GM12801 (cell line): ENCODE results near the gene SNX10.

ENCODE experiments used
- TF ChIP-seq, protein P1 (sequence below): IDR thresholded peaks from one replicate; pipeline ENCODE4 v1.5.1; 2011; ENCODE audit warnings: control low read depth; ENCODE audit not compliant: insufficient read length; ENCODE audit errors: extremely low read depth

The SNX10 gene

DNA sequence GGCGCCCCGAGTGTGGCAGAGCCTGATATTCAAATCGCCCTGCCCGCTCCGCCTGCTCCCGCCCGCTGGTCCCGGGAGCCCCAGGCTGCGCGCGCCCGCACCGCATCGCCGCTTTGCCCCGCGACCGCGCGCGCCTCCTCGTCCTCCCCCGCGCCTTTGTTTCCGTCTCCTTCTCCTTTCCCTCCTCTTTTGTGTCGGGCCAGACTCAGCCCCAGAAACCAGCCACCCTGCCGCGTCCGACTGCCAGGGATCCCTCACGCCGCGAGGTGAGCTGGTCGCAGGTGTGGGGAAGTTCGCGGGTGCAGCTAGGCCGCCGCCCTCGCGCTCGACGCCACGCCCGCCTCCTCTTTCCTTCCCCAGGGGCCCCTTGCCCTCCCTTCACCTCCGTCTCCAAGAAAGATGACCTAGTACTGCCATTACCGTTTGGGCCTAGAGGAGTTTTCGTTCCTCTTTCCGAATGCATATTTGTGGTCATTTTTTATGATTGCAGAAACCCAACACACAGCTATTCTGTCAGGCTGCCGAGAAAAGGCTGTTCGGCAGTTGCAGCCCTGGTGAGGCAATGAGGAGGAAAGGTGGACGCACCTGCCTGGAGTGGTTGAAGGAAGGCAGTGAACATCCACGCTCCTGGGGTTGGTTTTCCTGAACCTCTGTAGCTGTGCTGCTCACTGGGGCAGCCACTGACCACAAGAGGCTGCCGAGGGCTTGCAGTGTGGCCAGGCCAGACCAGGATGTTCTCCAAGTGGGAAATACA, 107.3 kb downstream of the SNX10 start:
- TF ChIP-seq, protein P1, sequence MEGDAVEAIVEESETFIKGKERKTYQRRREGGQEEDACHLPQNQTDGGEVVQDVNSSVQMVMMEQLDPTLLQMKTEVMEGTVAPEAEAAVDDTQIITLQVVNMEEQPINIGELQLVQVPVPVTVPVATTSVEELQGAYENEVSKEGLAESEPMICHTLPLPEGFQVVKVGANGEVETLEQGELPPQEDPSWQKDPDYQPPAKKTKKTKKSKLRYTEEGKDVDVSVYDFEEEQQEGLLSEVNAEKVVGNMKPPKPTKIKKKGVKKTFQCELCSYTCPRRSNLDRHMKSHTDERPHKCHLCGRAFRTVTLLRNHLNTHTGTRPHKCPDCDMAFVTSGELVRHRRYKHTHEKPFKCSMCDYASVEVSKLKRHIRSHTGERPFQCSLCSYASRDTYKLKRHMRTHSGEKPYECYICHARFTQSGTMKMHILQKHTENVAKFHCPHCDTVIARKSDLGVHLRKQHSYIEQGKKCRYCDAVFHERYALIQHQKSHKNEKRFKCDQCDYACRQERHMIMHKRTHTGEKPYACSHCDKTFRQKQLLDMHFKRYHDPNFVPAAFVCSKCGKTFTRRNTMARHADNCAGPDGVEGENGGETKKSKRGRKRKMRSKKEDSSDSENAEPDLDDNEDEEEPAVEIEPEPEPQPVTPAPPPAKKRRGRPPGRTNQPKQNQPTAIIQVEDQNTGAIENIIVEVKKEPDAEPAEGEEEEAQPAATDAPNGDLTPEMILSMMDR, result no peak

DNA sequence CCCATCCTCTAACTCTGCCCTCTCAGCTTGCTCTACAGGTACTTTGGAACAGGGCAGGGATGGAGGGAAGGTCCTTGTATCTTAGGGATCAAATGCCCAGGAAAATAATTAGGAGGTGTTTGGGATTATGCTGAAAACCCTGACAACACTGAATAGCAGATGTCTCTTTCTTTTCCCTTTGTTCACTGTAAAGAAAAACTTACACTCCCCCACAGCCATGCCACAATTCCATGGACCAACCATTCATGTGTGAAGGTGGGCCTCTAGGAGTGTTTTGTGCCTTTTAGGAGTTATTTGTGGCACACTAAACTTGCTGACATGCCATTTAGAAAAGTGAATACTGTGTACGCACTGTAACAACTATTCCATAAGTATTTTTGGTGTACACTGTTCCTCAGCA, 108.1 kb downstream of the SNX10 start:
- TF ChIP-seq, protein P1, result no peak

DNA sequence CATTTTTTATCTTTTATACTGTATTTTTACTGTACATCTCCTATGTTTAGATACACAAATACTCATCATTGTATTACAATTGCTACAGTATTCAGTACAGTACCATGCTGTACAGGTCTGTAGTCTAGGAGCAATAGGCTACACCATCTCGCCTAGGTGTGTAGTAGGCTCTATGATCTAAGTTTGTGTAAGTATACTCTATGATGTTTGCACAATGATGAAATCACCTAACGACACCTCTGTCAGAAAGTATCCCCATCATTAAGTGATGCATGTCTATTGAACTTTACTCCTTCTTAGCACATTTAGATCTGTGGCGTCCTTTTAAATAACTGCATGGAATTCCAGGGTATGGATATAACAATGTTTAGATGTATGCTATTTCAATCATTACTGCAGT, 112.0 kb downstream of the SNX10 start:
- TF ChIP-seq, protein P1, result no peak

DNA sequence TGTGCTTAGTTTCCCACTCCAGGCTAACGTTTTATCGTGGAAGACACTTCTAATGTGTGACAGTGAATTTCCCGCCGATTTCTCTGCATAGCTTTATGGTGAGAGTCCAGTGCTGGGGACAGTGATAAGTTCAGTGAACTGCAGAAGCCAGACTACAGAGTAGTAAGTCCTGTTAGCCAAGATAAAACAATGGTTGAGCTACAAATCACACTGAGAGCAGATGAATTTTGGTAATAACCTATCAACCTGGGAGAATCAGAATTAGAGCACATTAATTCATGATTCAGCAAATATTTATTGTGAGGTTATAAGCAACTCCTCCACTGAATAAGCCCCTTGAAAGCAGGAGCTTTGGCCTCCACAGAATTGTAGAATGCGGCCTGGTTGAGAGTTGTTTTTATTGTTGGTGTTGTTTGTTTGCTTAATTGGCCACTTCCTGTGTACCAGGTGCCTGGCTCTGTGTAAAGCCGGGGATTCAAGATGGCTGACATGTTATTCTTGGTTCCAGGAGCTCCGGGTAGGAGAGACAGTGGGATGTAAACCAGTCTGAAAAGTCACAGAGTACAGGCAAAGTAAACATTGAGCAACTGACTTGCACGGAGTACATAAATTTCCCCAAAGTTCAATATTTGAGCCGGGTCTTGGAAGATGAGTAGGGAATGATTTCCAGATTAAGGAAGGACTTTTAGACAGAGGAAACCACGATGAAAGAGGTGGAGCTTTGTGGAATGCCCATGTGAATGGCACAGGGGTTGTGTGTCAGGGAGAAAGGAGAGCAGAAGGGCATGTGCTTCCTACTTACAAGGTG, 112.7 kb downstream of the SNX10 start:
- TF ChIP-seq, protein P1, result no peak

DNA sequence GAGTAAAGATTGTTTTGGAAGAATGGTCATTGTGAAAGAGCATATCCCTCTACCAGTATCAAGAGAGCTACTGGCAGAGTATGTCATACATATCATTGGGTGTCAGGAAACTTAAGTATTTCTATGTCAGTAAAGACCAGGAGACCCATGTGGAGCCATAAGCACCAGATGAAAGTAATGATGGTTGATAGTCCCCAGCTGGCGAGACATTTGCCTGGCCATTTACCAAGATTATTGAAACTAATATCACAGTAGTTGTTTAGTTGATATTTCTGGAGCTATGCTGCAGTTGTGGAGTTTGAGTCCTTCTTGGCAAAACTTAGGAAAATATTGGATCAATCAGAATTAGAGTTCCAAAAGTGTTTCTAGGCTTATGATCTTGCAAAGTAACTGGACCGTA, 114.8 kb downstream of the SNX10 start:
- TF ChIP-seq, protein P1, result no peak

DNA sequence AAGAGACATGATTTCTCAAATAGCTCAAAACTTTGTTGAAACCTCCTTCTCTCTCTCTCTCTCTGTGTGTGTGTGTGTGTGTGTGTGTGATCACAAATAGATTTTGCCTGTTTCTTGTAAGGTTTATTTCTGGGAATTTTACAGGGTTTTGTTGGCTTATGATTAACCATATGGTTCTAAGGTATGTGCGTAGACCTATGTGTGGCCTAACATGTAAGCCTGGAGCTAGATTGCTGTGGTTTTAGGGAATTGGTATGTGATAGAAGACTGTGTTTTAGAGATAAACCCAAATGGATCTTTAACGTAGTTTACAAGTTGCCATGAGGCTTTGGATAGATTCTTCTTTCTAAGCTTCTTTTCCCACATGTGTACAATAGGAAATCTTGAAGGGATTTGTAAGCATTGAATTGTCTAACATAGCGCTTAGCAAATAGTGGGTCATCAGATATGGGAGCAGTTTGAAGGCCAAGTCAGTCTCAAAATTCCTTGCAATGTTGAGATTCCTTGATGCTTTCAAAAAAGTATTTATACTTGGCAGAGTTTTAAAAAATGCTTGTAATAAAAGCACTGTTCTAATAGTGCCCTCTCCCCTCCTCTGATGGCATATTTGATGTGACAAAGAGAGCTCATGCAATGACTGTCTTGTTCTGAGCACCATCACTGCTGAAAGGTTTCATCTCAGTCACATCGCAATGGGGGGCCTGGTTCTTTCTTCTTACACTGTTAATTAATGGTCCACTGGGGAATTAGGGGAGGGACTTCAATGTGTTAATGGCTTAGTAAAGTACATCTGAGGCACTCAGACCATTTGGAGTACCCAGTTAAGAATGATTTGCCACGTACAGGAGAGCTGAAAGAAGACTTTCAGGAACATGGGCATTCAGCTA, 118.2 kb downstream of the SNX10 start:
- TF ChIP-seq, protein P1, result no peak
